GM23338 (cell line): ENCODE results near the gene GPBP1L1.

ENCODE experiments used
- EZH2 ChIP-seq: fragments of 200-600 bp; sonication (generic); IDR thresholded peaks from one replicate; pipeline ENCODE4 v1.8.0; 2017; ENCODE audit warnings: antibody characterized with exemption, mild to moderate bottlenecking, low read depth; ENCODE audit not compliant: unreplicated experiment
- STAT1 ChIP-seq: IDR thresholded peaks from one replicate; pipeline ENCODE4 v1.6.1; 2016; ENCODE audit warnings: antibody characterized with exemption; ENCODE audit not compliant: unreplicated experiment
- TF ChIP-seq, protein P1 (sequence below), 2 experiments: fragments of 200-600 bp in 1 of 2; sonication (generic) in 1 of 2; conservative IDR thresholded peaks; 2 replicates each; pipeline versions ENCODE4 v1.5.1 to v1.6.1; 2016 to 2017; ENCODE audit warnings: antibody characterized with exemption in 2 of 2, low read depth in 2 of 2, mild to moderate bottlenecking in 2 of 2, moderate library complexity in 1 of 2

DNA sequence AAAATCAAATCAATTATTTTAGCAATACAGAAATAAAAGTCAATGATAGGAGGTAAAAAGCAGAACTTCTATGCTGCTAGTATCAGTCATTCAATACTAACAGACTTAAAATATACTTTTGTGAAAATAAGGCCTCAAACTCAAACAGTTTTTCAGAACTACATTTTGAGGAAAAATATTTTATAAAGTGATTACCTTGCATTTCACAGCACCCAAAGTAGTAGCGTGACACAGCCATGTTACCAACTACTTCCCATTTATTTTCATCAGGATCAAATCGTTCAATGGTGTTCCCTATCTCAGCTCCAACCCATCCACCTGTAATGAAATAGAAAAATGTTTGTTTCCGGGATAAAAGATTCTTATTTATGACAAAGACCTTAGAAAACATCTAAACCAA, 30.4 kb upstream of the GPBP1L1 start:
- TF ChIP-seq, protein P1, sequence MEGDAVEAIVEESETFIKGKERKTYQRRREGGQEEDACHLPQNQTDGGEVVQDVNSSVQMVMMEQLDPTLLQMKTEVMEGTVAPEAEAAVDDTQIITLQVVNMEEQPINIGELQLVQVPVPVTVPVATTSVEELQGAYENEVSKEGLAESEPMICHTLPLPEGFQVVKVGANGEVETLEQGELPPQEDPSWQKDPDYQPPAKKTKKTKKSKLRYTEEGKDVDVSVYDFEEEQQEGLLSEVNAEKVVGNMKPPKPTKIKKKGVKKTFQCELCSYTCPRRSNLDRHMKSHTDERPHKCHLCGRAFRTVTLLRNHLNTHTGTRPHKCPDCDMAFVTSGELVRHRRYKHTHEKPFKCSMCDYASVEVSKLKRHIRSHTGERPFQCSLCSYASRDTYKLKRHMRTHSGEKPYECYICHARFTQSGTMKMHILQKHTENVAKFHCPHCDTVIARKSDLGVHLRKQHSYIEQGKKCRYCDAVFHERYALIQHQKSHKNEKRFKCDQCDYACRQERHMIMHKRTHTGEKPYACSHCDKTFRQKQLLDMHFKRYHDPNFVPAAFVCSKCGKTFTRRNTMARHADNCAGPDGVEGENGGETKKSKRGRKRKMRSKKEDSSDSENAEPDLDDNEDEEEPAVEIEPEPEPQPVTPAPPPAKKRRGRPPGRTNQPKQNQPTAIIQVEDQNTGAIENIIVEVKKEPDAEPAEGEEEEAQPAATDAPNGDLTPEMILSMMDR (conservative IDR thresholded peaks at IDR 0.05; ENCODE audit: low read depth in 2 of 2): no peak
- TF ChIP-seq EZH2 (no peak), STAT1 (no peak)
